Renal pelvis (tissue), 12 donors: Measurements from ENCODE around the gene FBXL7. TPM values are rescaled to one million over a fixed set of nuclear protein-coding genes. Genes with fewer than 3 reads are reported as not detected.
A peak's percentile ranks its signal among the peaks of the same experiment; 100 is the strongest.

ENCODE experiments used
- DNase-seq: peaks from one replicate; pipeline ENCODE4 v3.0.0-alpha.2; 2013
- long read RNA-seq, 16 experiments: transcript quantifications; one replicate each; lab custom pipeline, GENCODE V29; 2026
- polyA plus RNA-seq, 3 donors: library from polyadenylated mRNA; unstranded; fragments of 120-200 nt; gene quantifications; one replicate each; pipeline ENCODE4 v1.2.1, GENCODE V29; 2013; ENCODE audit not compliant: insufficient read length in 3 of 3

The FBXL7 gene
- 10 to 100 TPM; 21.3 to 26.1 (median 25.7) TPM for polyA plus RNA-seq
- long read RNA-seq, donor 1, transcript FBXL7-201 (2 exons, 3,960 nt): major isoform, 5 of 5 reads
- long read RNA-seq, donor 1, partial matches to known transcripts: 0 of 5 reads
- long read RNA-seq, donor 1, other reads (novel, unspliced or antisense): 0 of 5 reads
- long read RNA-seq, donor 2, transcript FBXL7-201 (2 exons, 3,960 nt): major isoform, 7 of 7 reads
- long read RNA-seq, donor 2, partial matches to known transcripts: 0 of 7 reads
- long read RNA-seq, donor 2, other reads (novel, unspliced or antisense): 0 of 7 reads
- long read RNA-seq, donor 3, transcript FBXL7-201 (2 exons, 3,960 nt): major isoform, 5 of 5 reads
- long read RNA-seq, donor 3, partial matches to known transcripts: 0 of 5 reads
- long read RNA-seq, donor 3, other reads (novel, unspliced or antisense): 0 of 5 reads
- long read RNA-seq, donor 4, partial matches to known transcripts: 0 of 3 reads
- long read RNA-seq, donor 4, other reads (novel, unspliced or antisense): 0 of 3 reads
- long read RNA-seq, donor 5, transcript FBXL7-201 (2 exons, 3,960 nt): major isoform, 6 of 6 reads
- long read RNA-seq, donor 5, partial matches to known transcripts: 0 of 6 reads
- long read RNA-seq, donor 5, other reads (novel, unspliced or antisense): 0 of 6 reads
- long read RNA-seq, donor 6, transcript FBXL7-201 (2 exons, 3,960 nt): major isoform, 11 of 11 reads
- long read RNA-seq, donor 6, partial matches to known transcripts: 0 of 11 reads
- long read RNA-seq, donor 6, other reads (novel, unspliced or antisense): 0 of 11 reads
- long read RNA-seq, donor 7, transcript FBXL7-201 (2 exons, 3,960 nt): major isoform, 8 of 8 reads
- long read RNA-seq, donor 7, partial matches to known transcripts: 0 of 8 reads
- long read RNA-seq, donor 7, other reads (novel, unspliced or antisense): 0 of 8 reads
- long read RNA-seq, donor 8, transcript FBXL7-201 (2 exons, 3,960 nt): major isoform, 8 of 8 reads
- long read RNA-seq, donor 8, partial matches to known transcripts: 0 of 8 reads
- long read RNA-seq, donor 8, other reads (novel, unspliced or antisense): 0 of 8 reads
- long read RNA-seq, donor 9, transcript FBXL7-201 (2 exons, 3,960 nt): major isoform, 8 of 8 reads
- long read RNA-seq, donor 9, partial matches to known transcripts: 0 of 8 reads
- long read RNA-seq, donor 9, other reads (novel, unspliced or antisense): 0 of 8 reads
- long read RNA-seq, donor 10, transcript FBXL7-201 (2 exons, 3,960 nt): major isoform, 5 of 5 reads
- long read RNA-seq, donor 10, partial matches to known transcripts: 0 of 5 reads
- long read RNA-seq, donor 10, other reads (novel, unspliced or antisense): 0 of 5 reads
- long read RNA-seq, donor 11, transcript FBXL7-201 (2 exons, 3,960 nt): major isoform, 8 of 8 reads
- long read RNA-seq, donor 11, partial matches to known transcripts: 0 of 8 reads
- long read RNA-seq, donor 11, other reads (novel, unspliced or antisense): 0 of 8 reads
- long read RNA-seq, donor 12, transcript FBXL7-201 (2 exons, 3,960 nt): major isoform, 6 of 11 reads
- long read RNA-seq, donor 12, partial matches to known transcripts: 5 of 11 reads
- long read RNA-seq, donor 12, other reads (novel, unspliced or antisense): 0 of 11 reads
- long read RNA-seq, donor 13, partial matches to known transcripts: 0 of 4 reads
- long read RNA-seq, donor 13, other reads (novel, unspliced or antisense): 0 of 4 reads
- long read RNA-seq, donor 14, transcript FBXL7-201 (2 exons, 3,960 nt): major isoform, 12 of 19 reads
- long read RNA-seq, donor 14, partial matches to known transcripts: 7 of 19 reads
- long read RNA-seq, donor 14, other reads (novel, unspliced or antisense): 0 of 19 reads
- long read RNA-seq, donor 15, transcript FBXL7-201 (2 exons, 3,960 nt): major isoform, 8 of 8 reads
- long read RNA-seq, donor 15, partial matches to known transcripts: 0 of 8 reads
- long read RNA-seq, donor 15, other reads (novel, unspliced or antisense): 0 of 8 reads
- long read RNA-seq, donor 16, transcript FBXL7-201 (2 exons, 3,960 nt): major isoform, 6 of 6 reads
- long read RNA-seq, donor 16, partial matches to known transcripts: 0 of 6 reads
- long read RNA-seq, donor 16, other reads (novel, unspliced or antisense): 0 of 6 reads

DNA sequence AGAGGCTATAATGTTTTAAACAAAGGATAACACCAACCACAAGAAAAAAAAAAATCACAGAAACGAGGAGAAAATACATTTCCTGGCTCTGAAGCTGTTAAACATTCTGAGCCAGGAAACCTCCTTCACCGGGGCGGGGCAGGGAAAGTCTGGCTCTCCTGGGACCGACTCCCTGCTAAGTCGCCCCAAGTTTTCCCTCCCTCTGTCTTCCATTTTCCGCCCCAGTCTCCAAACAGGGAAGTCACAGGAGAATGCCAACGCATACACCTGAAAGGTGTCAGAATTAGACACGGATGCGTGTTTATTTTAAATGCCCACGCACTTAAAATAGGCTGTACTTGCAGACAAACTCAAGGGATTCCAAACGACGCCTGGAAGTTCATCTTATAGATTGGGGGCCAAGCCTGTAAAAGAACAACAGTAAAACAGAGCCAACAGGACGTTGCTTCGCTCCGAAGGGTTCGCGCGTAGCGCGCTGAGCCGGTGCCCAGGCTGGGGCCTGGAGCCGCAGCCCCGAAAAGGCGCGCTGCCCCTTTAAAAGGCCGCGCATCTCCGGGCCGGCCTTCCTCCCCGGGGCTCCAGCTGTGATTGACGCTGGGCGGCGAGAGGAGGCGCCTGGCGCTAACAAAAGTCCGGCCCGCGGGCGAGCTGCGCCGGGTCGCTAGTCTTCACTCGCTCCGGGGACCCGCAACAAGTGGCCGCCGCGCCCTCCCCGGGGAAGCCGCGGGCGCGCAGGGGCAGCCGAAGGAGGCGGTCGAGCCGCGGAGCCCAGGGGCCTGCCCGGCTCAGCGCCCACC lies at the start of gene FBXL7:
Gene FBXL7 (plus strand): TSS at position 653 of the 797 bp plus-strand sequence.
- peak; percentile 82 for DNase-seq

DNA sequence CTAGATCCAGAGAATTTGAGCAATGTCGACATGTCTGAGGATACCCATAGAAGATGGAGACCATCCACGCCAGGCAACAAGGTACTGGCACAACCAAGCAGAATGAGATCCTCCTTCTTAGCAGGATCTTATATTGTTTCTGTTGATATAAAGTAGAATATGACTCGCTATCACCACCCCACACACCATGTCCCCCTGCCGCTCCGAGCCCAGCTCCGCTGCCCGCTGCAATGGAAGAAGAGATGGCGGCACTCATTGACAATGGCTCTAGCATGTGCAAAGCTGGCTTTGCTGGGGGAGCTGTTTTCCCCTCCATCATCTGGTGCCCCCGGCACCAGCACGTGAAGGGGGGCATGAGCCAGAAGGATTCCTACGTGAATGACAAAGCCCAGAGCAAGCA lies 49.5 kb upstream of the FBXL7 start:
- no peak for DNase-seq

DNA sequence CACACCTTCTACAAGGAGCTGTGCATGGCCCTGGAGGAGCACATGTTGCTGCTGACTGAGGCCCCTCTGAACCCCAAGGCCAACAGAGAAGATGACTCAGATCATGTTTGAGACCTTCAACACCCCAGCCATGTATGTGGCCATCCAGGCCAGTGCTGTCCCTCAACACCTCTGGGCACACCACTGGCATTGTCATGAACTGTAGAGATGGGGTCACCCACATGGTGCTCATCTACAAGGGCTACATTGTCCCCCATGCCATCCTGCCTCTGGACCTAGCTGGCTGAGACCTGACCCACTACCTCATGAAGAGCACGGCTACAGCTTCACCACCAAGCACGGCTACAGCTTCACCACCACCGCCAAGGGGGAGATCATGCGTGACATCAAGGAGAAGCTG lies 49.0 kb upstream of the FBXL7 start:
- no peak for DNase-seq

DNA sequence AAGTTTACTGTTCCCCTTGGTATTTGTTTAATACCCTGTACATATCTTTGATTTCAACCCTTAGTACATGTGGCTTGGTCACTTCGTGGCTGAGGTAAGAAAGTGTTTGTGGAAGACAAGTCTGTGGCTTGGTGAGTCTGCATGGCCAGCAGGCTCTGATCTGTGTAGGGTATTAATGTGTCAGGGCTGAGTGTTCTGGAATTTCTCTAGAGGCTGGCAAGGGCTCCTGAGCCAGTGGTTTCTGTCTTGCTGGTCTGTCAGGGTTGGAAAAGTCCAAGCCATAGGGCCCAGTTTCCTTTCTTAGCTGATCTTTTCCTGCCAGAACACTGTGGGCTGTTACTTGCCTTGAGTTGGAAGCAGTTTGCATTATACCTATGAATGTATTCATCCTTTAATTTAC lies 48.0 kb upstream of the FBXL7 start:
- no peak for DNase-seq

DNA sequence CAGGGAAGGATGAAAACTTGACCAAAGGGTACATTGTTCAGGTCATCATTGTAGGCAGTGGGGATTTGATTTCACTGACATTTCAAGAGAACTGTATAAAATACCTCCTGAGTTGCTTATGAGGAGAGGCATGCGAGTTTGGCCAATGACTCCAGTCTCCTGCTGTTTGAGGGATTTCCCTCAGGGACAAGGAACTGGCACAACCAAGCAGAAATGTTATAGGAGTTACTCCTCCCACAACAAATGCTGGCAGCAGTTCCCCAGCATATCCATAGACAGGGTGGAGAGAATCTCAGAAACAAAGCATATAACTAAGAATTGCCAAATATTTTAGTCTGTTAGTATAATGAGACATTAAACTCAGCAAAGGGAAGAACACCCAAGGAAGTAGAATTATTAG lies 47.2 kb upstream of the FBXL7 start:
- DNase-seq: no peak

DNA sequence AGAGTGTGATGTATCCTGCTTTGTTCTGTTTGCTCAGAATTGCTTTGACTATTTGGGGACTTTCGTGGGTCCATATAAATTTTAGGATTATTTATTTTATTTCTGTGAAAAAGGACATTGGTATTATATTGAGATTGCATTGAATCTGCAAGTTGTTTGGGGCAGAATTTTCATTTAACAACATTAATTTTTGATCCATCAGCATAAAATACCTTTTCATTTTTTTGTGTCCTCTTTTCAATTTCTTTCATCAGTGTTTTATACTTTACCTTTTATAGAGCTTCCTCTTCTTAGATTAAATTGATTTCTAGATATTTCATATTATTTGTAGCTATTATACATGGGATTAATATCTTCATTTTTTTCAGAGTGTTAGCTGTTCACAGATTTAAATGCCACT lies 40.8 kb upstream of the FBXL7 start:
- DNase-seq: no peak

DNA sequence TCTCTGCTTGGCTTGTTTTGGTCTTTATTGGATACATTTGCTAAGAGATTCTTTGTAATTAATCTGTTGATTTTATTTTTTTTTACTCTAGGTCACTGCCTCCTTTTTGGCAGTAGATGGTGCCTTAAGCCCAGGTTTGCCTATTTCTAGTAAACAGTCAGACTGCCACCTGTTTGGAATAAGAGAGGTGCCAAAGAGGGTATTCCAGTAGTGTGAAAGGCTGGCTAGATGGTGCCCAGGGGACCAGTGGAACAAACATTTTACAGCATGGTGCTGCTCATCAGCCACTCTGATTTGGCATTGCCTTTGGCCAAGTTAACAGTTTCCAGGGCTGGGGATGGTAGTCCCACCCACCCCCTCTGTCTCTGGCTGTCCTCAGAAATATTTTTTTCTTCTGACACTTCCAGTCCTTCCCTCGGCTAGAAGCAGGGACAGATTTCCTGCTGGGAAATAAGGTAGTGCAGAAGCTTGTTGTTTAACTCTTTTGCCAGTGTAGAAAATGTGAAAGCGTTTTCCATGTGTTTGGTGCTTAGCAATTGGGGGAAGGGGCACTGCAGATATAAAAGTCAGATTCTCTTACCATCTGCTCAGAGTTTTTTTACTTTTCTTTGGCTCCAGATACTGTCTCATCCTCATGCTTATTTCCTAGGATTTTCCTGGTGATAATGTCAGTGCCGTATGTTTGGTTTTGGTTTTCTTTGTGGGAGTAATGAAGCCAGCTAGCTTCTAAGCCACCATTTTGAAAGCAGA lies 36.6 kb upstream of the FBXL7 start:
- peak; percentile 4 for DNase-seq

DNA sequence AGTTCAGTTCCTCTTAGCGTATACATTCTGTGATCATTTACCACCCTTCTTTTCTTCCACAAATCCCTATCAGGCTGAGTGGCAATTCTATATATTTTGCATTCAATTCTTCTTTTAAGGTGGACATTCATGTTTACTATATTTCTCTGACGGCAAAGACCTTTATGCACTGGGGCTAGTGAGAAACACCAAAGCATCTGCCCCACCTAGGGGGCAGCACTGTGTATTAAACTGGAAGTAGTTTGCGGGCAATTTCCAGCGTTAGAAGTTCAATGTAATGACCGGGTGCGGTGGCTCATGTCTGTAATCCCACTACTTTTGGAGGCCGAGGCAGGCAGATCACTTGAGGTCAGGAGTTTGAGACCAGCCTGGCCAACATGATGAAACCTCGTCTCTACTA lies 27.9 kb upstream of the FBXL7 start:
- no peak for DNase-seq

DNA sequence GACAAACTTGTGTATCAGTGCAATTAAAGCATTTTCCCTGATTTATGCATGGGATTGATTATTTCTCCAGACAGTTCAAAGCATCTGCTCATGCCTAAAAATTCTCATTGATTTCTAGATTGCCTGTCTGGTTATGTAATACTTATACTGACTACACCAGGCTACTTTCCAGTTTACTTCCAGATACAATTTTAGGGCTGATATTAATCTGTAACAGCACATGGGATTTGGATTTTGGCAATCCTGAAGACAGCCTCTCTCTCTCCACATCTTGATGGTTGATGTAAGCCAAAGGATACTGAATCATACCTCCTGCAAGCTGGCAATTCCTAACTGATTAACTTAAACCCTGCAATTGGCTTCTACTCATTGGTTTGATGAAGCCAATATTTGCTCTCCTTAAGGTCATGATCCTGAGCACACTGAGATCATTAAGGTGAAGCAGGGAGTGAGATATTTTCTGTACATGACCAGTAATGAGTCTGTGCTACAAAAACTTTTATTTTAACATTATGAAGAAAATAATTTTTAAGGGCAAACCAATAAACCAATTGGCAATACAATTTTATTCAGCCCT lies 25.7 kb upstream of the FBXL7 start:
- no peak for DNase-seq

DNA sequence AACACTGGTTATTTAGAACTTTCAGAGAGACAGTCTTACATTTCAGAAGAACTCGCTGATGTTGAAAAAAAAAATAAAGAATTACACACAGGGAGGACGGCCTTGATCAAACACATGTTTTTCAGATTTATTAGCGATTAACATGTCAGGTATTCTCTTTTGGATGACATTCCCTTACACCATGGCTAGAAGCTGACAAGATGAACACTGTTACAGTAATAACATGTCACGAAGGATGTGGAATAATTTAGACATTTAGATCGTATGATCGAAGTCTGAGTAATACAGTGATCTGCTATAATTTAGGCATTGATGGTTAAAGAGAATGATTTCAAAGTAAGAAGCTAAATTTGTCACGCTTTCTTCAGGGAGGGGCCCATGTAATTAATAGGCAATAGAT lies 24.6 kb upstream of the FBXL7 start:
- DNase-seq: no peak

DNA sequence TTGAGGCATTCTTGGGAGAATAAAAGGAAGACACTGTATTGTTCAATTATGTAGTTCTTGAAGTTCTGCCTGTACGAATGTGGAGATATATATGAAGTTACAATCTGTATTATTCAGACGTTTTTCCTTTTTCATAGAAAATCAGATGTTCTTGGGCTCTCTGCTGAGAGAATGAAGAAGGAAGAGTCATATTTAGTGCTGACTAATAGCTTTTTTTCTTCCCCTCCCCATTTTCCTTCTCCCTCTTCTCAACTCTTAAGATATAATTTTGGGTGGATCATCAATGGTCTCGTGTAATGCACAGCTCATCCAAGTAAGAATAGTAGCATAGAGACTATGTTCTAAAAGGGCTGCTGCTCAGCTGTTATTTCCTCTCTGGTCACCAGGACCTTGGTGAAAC lies 23.0 kb upstream of the FBXL7 start:
- DNase-seq: no peak

DNA sequence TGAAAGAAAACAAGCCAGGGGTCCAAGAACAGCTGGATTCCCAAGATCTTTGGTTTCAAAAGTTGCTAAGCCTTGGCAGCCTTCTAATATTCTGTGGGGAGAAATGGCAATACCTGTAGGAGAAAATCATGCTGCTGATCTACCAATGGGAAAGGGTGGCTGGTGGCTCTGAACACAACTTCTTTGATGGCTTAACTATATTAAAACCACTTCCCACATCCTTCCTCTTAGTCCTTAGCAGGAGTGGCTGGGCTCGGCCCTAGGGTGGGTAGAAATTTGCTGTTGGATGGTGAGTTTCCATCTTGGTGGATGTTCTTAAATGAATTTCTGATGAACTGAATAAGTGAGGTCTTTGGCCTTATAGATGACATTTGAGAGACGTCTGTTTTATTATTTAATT lies 19.5 kb upstream of the FBXL7 start:
- no peak for DNase-seq

DNA sequence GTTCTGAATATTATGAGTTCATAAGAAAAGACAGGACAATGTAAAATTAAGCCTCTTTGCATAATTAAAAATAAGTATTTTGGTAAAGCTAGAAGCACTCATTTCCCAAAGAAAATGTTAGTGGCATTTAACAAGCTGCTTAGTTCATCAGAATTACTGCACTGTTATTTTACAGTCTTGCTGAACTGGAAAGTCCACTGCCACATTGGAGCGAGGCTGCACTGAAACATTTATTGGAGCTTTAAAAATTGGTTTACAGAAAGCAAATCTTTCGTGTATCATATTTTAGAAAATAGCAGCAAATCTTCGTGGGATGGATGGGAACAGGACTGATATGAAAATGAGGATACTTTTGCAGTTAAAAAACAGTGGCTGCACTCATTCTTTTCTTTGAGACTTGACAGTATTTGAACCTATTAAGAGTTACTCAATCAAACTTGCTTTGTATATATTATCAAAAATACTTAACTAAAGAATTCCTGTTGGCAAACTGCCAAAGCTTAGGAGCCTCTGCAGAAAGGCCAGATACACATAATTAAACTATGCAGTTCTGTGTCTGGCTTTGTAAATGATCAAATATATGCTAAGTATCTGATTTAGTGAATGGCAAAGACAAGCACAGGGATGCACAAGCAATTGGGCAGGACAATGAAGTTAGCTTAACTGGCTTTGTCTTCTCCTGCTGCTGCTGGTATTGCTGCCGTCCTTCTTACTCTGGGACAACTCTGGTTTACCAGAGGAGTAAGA lies 16.5 kb upstream of the FBXL7 start:
- DNase-seq: peak; percentile 53

DNA sequence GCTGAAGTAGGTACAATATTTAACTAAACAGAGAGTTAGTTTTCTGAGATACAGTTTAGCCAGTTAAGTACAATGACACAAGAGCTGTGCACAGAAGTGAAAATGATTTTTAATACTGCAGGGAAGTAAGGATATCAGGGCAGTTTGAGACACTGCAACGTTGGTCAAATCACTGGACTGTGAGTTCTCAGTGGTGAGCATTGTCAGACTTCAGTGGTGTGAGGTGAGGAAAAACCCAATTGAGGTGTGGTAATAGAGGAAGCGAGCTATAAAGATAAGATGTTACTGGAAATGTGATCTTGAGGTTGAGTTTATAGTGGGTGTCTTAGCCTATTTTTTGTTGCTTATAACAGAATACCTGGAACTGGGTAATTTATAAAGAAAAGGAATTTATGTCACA lies 12.8 kb upstream of the FBXL7 start:
- no peak for DNase-seq

DNA sequence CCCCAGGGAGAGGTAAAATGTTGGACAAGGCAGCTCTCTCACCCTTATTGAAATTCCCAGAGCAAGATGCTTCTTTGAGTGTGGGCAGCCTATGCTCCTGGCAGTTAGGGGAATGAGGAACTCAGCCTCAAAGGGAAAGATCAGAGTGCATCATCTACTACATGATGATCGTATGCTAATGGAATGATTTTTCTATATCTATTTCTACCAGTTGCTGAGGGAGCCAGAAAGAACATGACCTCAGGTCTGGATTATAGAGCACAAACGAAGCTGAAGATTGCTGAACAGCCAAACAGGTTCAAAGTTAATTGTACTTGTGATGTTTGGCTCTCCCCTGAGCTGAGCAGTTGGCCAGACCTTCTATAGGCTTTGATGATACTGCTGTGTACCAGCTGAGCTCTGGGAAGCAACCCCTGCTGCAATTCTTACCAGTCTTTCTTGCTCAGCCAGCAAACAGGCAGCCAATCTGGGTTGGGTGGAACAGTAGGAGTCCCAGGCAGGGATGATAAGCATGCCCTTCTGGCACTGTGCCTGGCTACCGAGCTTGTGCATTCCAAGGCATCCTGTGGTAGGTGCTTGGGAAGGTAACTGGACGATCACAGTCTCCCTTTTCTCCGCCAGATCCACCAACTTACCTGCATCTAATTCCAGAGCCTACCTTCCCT lies 10.3 kb upstream of the FBXL7 start:
- no peak for DNase-seq

DNA sequence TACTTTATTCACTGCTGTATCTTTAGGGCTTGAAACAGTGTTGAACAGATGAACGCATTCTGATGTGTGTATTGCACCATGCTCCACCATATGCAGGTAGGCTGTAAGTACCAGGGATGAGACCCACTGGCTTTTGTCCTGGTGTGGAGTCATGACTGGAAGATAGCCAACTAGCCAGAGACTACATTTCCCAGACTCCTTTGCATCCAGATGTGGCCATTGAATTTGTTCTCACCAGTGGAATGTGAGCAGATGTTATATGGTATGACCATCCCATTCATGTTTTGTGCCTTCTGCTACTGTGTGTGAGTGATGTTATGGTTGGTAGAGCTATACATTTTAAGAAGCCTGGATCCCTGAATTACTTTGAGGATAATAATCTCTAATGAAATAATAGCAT lies 7.4 kb upstream of the FBXL7 start:
- DNase-seq: no peak

DNA sequence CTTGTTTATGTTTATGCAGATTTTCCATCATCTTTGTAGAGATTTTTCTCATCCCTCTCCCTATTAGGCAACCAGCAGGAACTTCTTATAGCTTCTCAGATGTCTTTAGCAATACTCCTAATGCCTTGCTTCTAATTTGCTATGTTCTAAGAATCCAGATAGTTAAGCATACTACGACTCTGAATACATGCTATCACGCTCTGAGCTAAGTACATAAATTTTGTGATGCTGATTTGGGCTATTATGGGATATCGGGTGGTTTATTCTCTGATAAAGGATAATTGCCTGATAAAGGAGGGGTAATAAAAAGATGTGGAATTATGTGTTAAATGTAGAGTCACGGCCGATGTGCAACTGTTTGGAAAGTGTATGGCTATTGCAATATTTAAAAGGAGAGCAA lies 6.5 kb upstream of the FBXL7 start:
- DNase-seq: no peak
